HCT116 (cell line): Measurements from ENCODE around the gene NFS1.

ENCODE experiments used
- CEBPB ChIP-seq: IDR thresholded peaks from 2 replicates; pipeline ENCODE4 v1.6.1; 2012; ENCODE audit warnings: low read depth
- EGR1 ChIP-seq: IDR thresholded peaks from 2 replicates; pipeline ENCODE4 v1.6.1; 2012; ENCODE audit warnings: low read depth
- ELF1 ChIP-seq: IDR thresholded peaks from 2 replicates; pipeline ENCODE4 v1.6.1; 2012; ENCODE audit warnings: low read depth, borderline replicate concordance
- EZH2 ChIP-seq: fragments of 200-600 bp; sonication (generic); IDR thresholded peaks from 2 replicates; pipeline ENCODE4 v1.6.1; 2017; ENCODE audit warnings: antibody characterized with exemption, mixed run types
- EZH2phosphoT487 ChIP-seq: fragments of 200-600 bp; IDR thresholded peaks from 2 replicates; pipeline ENCODE4 v1.6.1; 2018; ENCODE audit warnings: antibody characterized with exemption, borderline replicate concordance
- POLR2A ChIP-seq: IDR thresholded peaks from 2 replicates; pipeline ENCODE4 v1.7.0; 2011; ENCODE audit warnings: borderline replicate concordance; ENCODE audit not compliant: insufficient read depth, insufficient read length; ENCODE audit errors: extremely low read depth
- POLR2AphosphoS5 ChIP-seq: IDR thresholded peaks from 2 replicates; pipeline ENCODE4 v1.6.1; 2011; ENCODE audit warnings: mild to moderate bottlenecking, low read depth, low read length, moderate library complexity
- REST ChIP-seq: IDR thresholded peaks from 2 replicates; pipeline ENCODE4 v1.6.1; 2012; ENCODE audit warnings: low read depth
- SP1 ChIP-seq: IDR thresholded peaks from 2 replicates; pipeline ENCODE4 v1.6.1; 2012; ENCODE audit warnings: low read depth
- ZFX ChIP-seq: fragments of 450-650 bp; IDR thresholded peaks from 2 replicates; pipeline ENCODE4 v1.6.1; 2017
- TF ChIP-seq, protein P1 (sequence below), 3 experiments: fragments of 200-600 bp in 1 of 3; sonication (generic) in 1 of 3; IDR thresholded peaks in 2 of 3; conservative IDR thresholded peaks in 1 of 3; 2 replicates each; pipeline ENCODE4 v1.5.1; 2012 to 2017; ENCODE audit warnings: low read depth in 2 of 3, low read length in 2 of 3, antibody characterized with exemption in 1 of 3, borderline replicate concordance in 1 of 3, control low read depth in 1 of 3, mild to moderate bottlenecking in 1 of 3, mixed read lengths in 1 of 3, mixed run types in 1 of 3, moderate library complexity in 1 of 3; ENCODE audit not compliant: insufficient read depth in 1 of 3
- TF ChIP-seq, protein P2 (sequence below): IDR thresholded peaks from 2 replicates; pipeline ENCODE4 v1.6.1; 2011; ENCODE audit warnings: mild to moderate bottlenecking, low read length, moderate library complexity; ENCODE audit not compliant: insufficient replicate concordance; ENCODE audit errors: extremely low read depth
- TF ChIP-seq, protein P3 (sequence below): IDR thresholded peaks from 2 replicates; pipeline ENCODE4 v1.6.1; 2012

DNA sequence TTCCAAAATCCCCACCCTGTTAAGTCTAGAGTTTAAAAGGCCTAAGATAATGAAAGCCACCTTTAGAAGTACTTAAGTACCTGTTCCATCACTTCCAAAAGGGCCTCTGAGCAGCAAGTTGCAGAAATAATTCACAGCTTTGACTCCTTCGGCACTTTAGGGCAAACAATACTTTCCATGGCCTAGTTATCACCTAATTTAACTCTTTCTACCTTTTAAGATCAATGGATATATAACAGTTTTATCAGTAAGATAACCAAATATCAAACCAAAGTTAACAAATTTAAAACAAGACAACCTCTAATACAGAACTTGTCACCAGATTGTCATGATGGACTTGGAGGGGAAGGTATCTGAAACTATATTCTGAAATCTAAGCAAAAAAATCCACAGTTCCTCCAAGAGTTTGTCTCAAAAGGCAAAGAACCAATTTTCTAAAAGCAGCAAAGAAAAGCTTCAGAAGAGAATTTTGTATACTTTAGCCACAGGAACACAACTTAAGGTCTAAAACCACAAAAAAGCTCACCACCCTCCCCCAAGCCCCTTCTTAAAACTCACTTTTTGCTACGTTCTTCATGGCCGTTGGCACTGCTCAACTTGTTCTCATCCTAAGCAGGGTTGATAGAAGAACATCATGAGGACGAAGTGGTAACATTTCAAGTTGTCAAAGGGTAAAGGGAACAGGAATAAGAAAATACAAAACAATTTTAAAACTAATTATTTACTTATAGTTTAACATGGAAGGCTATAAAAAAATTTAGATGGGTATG lies 39.4 kb upstream of the NFS1 start:
- no peak for TF ChIP-seq EZH2phosphoT487
- TF ChIP-seq, protein P1, sequence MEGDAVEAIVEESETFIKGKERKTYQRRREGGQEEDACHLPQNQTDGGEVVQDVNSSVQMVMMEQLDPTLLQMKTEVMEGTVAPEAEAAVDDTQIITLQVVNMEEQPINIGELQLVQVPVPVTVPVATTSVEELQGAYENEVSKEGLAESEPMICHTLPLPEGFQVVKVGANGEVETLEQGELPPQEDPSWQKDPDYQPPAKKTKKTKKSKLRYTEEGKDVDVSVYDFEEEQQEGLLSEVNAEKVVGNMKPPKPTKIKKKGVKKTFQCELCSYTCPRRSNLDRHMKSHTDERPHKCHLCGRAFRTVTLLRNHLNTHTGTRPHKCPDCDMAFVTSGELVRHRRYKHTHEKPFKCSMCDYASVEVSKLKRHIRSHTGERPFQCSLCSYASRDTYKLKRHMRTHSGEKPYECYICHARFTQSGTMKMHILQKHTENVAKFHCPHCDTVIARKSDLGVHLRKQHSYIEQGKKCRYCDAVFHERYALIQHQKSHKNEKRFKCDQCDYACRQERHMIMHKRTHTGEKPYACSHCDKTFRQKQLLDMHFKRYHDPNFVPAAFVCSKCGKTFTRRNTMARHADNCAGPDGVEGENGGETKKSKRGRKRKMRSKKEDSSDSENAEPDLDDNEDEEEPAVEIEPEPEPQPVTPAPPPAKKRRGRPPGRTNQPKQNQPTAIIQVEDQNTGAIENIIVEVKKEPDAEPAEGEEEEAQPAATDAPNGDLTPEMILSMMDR (IDR thresholded peaks at IDR 0.05 in 2 of 3, conservative IDR thresholded peaks at IDR 0.05 in 1 of 3; ENCODE audit: borderline replicate concordance in 1 of 3, insufficient read depth in 1 of 3, low read depth in 2 of 3, low read length in 2 of 3), result no peak
- no peak for TF ChIP-seq POLR2AphosphoS5
- TF ChIP-seq SP1, result no peak
- TF ChIP-seq CEBPB, result no peak
- TF ChIP-seq EZH2, result no peak
- TF ChIP-seq ELF1, result no peak
- no peak for TF ChIP-seq REST
- TF ChIP-seq EGR1, result no peak
- TF ChIP-seq, protein P2, sequence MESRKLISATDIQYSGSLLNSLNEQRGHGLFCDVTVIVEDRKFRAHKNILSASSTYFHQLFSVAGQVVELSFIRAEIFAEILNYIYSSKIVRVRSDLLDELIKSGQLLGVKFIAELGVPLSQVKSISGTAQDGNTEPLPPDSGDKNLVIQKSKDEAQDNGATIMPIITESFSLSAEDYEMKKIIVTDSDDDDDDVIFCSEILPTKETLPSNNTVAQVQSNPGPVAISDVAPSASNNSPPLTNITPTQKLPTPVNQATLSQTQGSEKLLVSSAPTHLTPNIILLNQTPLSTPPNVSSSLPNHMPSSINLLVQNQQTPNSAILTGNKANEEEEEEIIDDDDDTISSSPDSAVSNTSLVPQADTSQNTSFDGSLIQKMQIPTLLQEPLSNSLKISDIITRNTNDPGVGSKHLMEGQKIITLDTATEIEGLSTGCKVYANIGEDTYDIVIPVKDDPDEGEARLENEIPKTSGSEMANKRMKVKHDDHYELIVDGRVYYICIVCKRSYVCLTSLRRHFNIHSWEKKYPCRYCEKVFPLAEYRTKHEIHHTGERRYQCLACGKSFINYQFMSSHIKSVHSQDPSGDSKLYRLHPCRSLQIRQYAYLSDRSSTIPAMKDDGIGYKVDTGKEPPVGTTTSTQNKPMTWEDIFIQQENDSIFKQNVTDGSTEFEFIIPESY, result no peak
- TF ChIP-seq, protein P3, sequence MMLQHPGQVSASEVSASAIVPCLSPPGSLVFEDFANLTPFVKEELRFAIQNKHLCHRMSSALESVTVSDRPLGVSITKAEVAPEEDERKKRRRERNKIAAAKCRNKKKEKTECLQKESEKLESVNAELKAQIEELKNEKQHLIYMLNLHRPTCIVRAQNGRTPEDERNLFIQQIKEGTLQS, result no peak
- no peak for TF ChIP-seq ZFX
- TF ChIP-seq POLR2A, result no peak
